ENCODE measurements around the gene CACNA1F.

The CACNA1F gene

DNA sequence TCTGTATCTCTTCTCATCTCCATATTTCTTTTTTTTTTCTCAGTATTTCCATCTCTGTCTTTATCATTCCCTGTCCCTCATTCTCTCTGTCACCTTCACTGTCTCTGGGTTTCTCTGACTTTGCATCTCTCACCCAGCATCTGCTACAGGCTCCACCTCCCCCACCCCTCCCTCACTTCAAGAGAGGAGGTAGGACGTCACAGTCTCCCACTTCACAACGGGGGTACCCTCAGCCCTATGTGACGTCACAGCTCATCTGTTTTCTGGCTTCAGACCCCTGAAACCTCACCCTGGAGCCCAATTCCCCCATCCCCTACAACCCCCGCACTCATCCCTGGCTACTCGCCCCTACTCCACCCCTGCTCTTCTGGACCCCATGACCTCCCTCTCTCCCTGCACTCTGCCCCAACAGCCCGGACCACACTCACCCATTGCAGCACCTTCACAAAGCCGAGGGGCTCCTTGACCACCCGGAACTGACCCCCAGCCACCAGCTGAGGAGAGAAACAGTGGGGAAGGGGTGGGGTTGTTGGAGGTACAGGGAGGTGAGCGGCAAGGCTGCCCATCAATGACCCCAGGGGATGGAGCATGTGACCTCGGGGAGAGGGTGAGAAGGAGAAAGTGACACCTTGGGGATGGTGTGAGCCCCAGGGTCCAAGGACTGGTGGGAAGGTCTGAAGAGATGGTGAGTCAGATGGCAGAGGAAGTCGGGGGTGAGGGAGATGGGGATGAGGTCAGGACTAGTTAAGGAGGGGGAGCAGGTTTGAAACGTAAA is 34.4 kb downstream of the CACNA1F start:
- H3K36me3 ChIP-seq = no peaks in the 10 kb centered on the region
- H3K27ac ChIP-seq = no peak overlapping the region
- H3K4me3 ChIP-seq = no peak overlapping the region
- H3K9me3 ChIP-seq = no peaks in the 10 kb centered on the region
- DNase-seq = no peak
- TF ChIP-seq, protein P1, sequence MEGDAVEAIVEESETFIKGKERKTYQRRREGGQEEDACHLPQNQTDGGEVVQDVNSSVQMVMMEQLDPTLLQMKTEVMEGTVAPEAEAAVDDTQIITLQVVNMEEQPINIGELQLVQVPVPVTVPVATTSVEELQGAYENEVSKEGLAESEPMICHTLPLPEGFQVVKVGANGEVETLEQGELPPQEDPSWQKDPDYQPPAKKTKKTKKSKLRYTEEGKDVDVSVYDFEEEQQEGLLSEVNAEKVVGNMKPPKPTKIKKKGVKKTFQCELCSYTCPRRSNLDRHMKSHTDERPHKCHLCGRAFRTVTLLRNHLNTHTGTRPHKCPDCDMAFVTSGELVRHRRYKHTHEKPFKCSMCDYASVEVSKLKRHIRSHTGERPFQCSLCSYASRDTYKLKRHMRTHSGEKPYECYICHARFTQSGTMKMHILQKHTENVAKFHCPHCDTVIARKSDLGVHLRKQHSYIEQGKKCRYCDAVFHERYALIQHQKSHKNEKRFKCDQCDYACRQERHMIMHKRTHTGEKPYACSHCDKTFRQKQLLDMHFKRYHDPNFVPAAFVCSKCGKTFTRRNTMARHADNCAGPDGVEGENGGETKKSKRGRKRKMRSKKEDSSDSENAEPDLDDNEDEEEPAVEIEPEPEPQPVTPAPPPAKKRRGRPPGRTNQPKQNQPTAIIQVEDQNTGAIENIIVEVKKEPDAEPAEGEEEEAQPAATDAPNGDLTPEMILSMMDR (IDR thresholded peaks at IDR 0.05) = no peak
- H3K4me1 ChIP-seq = peaks cover 0 to 15% (median 8%) of the 10 kb centered on the region in 4 donors
- H3K27me3 ChIP-seq = no peaks in the 10 kb centered on the region
- intact Hi-C loops (cut with DNase I; ENCODE audit: low total_unique reads) = no loop called here

DNA sequence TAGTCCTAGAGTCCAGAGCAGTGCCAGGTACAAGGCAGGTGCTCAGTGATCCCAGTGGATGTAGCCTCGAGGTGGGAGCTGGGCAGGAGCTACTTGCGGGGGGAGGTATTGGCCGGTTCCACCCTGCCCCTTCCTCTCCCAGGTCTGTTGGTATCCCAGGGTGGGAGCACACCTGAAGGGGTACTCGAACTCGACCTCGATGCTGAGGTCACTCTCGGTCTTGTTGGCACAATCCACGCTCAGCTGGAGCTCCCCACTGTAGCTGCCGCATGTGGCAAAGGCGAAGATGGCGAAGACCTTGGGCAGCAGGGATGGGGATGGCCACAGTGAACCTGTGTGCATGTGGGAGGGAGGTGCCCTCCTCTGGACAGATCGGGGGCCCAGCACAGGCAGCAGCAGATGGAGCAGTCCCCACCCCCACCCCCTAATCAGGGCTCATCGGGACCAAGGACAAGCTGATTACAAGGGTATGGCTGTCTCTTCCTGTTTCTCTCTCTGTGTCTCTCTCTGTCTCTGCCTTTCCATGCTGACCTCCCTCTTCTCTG is 35.5 kb downstream of the CACNA1F start:
- H3K4me1 ChIP-seq = peaks cover 0 to 15% (median 8%) of the 10 kb centered on the region in 4 donors
- no peaks in the 10 kb centered on the region for H3K27me3 ChIP-seq
- H3K36me3 ChIP-seq = no peaks in the 10 kb centered on the region
- DNase-seq = no peak
- intact Hi-C loops (cut with DNase I; ENCODE audit: low total_unique reads) = no loop called here
- no peaks in the 10 kb centered on the region for H3K9me3 ChIP-seq
- TF ChIP-seq, protein P1 (IDR thresholded peaks at IDR 0.05) = no peak
- H3K27ac ChIP-seq = no peak overlapping the region
- no peak overlapping the region for H3K4me3 ChIP-seq

DNA sequence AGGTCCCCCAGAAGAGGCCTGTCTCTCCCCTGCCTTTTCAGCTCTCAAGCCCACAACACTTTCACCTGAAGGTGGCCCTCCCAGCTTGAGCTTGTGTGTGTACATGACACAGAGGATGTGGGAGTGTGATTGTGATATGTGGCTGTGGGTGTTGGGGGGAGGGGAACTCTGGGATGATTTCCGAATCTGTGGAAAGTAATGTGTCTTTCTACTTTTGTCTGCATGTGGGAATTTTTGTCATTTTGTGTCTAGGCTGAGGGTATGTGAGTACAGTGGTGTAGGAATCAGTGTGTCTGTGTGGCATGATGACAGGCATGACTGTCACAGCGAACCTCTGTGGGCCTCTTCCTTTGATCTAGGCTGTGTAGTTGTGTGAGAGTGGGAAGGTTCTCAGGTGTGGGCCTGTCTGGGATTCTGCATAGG is 39.6 kb downstream of the CACNA1F start:
- Histone ChIP-seq H3K27ac (no peak overlapping the region), H3K4me3 (no peak overlapping the region), H3K9me3 (no peaks in the 10 kb centered on the region), H3K4me1 (peaks cover 0 to 5% (median 0%) of the 10 kb centered on the region in 4 donors), H3K36me3 (no peaks in the 10 kb centered on the region), H3K27me3 (no peaks in the 10 kb centered on the region)
- DNase-seq = no peak
- TF ChIP-seq, protein P1 (IDR thresholded peaks at IDR 0.05) = no peak
- intact Hi-C loops (cut with DNase I; ENCODE audit: low total_unique reads) = no loop called here

DNA sequence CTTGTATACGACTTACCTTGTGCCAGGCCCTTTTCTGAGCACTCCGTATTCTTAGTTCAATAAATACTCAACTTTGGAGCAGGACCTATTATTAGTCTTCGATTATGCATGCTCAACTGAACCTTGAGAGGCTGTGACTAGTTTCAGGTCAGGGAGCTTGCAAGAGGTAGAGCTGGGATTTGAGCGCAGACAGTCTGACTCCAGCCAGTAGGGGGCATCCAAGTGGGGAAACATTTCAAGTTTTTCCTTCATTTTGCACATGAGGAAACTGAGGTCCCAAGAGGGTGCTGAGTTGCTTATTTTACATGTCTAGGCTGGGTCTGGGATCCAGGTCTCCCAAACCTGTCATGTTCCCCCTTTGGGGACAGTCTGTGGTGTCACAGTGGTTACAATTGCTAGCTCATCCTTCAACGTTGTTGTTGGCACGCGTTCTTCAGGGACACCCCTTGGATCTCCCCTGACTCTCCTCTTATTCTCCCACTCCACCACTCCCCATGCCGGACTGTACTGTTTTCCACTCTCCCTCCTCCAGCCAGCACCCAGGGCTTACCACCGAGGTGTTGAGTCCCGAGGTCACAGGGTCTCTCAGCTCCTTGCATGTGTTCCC is 40.3 kb downstream of the CACNA1F start:
- TF ChIP-seq, protein P1 (IDR thresholded peaks at IDR 0.05) = peak; percentile 29

DNA sequence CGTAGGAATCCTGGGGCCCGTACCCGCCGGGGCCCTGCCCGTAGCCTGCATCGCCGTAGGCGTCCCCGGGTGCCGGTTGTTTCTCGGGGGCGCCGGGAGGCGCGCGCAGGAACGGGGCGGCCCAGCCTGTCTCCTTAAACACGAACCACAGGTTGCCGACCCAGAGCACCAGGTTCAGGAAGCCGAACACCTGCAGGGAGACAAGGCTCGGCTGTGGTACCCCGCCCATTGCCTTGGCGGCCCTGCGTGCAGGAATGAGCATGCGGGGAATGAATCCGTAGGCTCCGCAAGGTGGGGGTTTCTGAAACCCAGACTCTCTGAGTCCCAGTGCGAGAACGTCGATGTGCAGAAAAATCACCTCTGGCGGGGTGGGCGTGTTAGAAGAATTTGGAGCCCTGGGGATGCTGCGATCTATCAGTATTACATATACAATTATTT is 41.5 kb downstream of the CACNA1F start:
- TF ChIP-seq, protein P1 (IDR thresholded peaks at IDR 0.05) = no peak
- intact Hi-C loops (cut with DNase I; ENCODE audit: low total_unique reads) = loop anchor here (2.0 kb wide), 1 partner anchor 77 kb away; the partner anchor contains the start of gene PPP1R3F

More for the DNA sequence above, 40.3 kb downstream of the CACNA1F start:
- no peak for DNase-seq
- H3K27ac ChIP-seq = no peak overlapping the region
- H3K9me3 ChIP-seq = no peaks in the 10 kb centered on the region
- no peaks in the 10 kb centered on the region for H3K36me3 ChIP-seq
- no peaks in the 10 kb centered on the region for H3K27me3 ChIP-seq
- no peak overlapping the region for H3K4me3 ChIP-seq
- intact Hi-C loops (cut with DNase I; ENCODE audit: low total_unique reads) = no loop called here
- H3K4me1 ChIP-seq = peaks cover 0 to 5% (median 0%) of the 10 kb centered on the region in 4 donors

More for the DNA sequence above, 41.5 kb downstream of the CACNA1F start:
- no peaks in the 10 kb centered on the region for H3K27me3 ChIP-seq
- no peaks in the 10 kb centered on the region for H3K9me3 ChIP-seq
- H3K4me1 ChIP-seq = peaks cover 0 to 5% (median 0%) of the 10 kb centered on the region in 4 donors
- peak overlapping the region; percentile 86 to 94 for H3K27ac ChIP-seq
- DNase-seq = no peak
- no peaks in the 10 kb centered on the region for H3K36me3 ChIP-seq
- peak overlapping the region; percentile 62 to 71 for H3K4me3 ChIP-seq
